Measurements from ENCODE around the gene POU2AF2.

POU2AF2 gene

DNA sequence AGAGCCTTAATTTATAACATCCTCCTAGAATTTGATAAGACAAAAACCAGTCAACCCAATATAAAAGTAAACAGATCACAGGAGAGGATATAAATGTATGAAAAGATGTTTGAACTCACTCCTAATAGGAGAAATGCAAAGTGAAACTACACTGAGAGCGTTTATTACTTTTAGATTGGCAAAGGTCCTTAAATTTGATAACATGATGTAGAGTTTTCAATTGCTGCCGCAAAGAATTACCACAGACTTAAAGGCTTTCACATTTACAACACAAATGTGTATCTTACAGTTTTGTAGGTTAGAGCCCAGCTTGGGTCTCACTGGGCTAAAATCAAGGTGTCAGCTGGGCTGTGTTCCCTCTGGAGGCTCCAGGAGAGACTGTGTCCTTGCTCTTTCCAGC, 9.1 kb upstream of the POU2AF2 start:
- Histone ChIP-seq H3K27ac (ENCODE audit: low read depth, low read length, poor library complexity, severe bottlenecking) (no peak overlapping the region), H3K36me3 (ENCODE audit: insufficient read depth, low read length) (no peaks in the 10 kb centered on the region), H3F3A (ENCODE audit: insufficient read depth, low read length) (no peaks in the 10 kb centered on the region), H3K9me3 (ENCODE audit: low read length) (no peaks in the 10 kb centered on the region), H3K9me2 (ENCODE audit: low read depth, low read length) (no peaks in the 10 kb centered on the region), H3K9ac (ENCODE audit: low read length) (no peak overlapping the region), H2AFZ (ENCODE audit: low read length) (no peak overlapping the region), H3K4me1 (ENCODE audit: insufficient read depth, low read length, severe bottlenecking) (no peaks in the 10 kb centered on the region), H3K79me2 (ENCODE audit: insufficient read depth, low read length) (no peaks in the 10 kb centered on the region), H4K20me1 (ENCODE audit: insufficient read depth, low read length) (no peaks in the 10 kb centered on the region), H3K27me3 (ENCODE audit: insufficient read depth, low read length) (no peaks in the 10 kb centered on the region), H3K4me2 (ENCODE audit: low read length) (no peak overlapping the region), H3K4me3 (ENCODE audit: low read depth, low read length, poor library complexity, severe bottlenecking) (no peak overlapping the region)
- TF ChIP-seq CTCF (IDR thresholded peaks at IDR 0.05; ENCODE audit: low read length) (no peak), EZH2 (IDR thresholded peaks at IDR 0.05; ENCODE audit: borderline replicate concordance, low read length) (no peak)

GRCh38 chr11:111237926-111238325, 7.6 kb upstream of the POU2AF2 start:
- H3K4me2 ChIP-seq (ENCODE audit: low read length): no peak overlapping the region

GRCh38 chr11:111246956-111247355, 1.4 kb downstream of the POU2AF2 start:
- Histone ChIP-seq H3K9me3 (ENCODE audit: low read length) (no peaks in the 10 kb centered on the region), H2AFZ (ENCODE audit: low read length) (no peak overlapping the region), H3K9ac (ENCODE audit: low read length) (no peak overlapping the region), H3F3A (ENCODE audit: insufficient read depth, low read length) (no peaks in the 10 kb centered on the region), H3K36me3 (ENCODE audit: insufficient read depth, low read length) (no peaks in the 10 kb centered on the region), H3K27me3 (ENCODE audit: insufficient read depth, low read length) (peaks cover 4% of the 10 kb centered on the region; the same call in 1 of the 2 replicates), H4K20me1 (ENCODE audit: insufficient read depth, low read length) (no peaks in the 10 kb centered on the region), H3K9me2 (ENCODE audit: low read depth, low read length) (no peaks in the 10 kb centered on the region), H3K4me1 (ENCODE audit: insufficient read depth, low read length, severe bottlenecking) (no peaks in the 10 kb centered on the region), H3K27ac (ENCODE audit: low read depth, low read length, poor library complexity, severe bottlenecking) (no peak overlapping the region), H3K4me3 (ENCODE audit: low read depth, low read length, poor library complexity, severe bottlenecking) (no peak overlapping the region), H3K4me2 (ENCODE audit: low read length) (no peak overlapping the region), H3K79me2 (ENCODE audit: insufficient read depth, low read length) (no peaks in the 10 kb centered on the region)
- TF ChIP-seq EZH2 (IDR thresholded peaks at IDR 0.05; ENCODE audit: borderline replicate concordance, low read length) (no peak), CTCF (IDR thresholded peaks at IDR 0.05; ENCODE audit: low read length) (no peak)

More at GRCh38 chr11:111237926-111238325, 7.6 kb upstream of the POU2AF2 start:
- Histone ChIP-seq H3K9ac (ENCODE audit: low read length) (no peak overlapping the region), H3K79me2 (ENCODE audit: insufficient read depth, low read length) (no peaks in the 10 kb centered on the region), H3F3A (ENCODE audit: insufficient read depth, low read length) (no peaks in the 10 kb centered on the region), H3K9me3 (ENCODE audit: low read length) (no peaks in the 10 kb centered on the region), H3K27me3 (ENCODE audit: insufficient read depth, low read length) (no peaks in the 10 kb centered on the region), H2AFZ (ENCODE audit: low read length) (no peak overlapping the region), H3K27ac (ENCODE audit: low read depth, low read length, poor library complexity, severe bottlenecking) (no peak overlapping the region), H3K4me3 (ENCODE audit: low read depth, low read length, poor library complexity, severe bottlenecking) (no peak overlapping the region), H3K9me2 (ENCODE audit: low read depth, low read length) (no peaks in the 10 kb centered on the region), H3K36me3 (ENCODE audit: insufficient read depth, low read length) (no peaks in the 10 kb centered on the region), H3K4me1 (ENCODE audit: insufficient read depth, low read length, severe bottlenecking) (no peaks in the 10 kb centered on the region), H4K20me1 (ENCODE audit: insufficient read depth, low read length) (no peaks in the 10 kb centered on the region)
- no peak for TF ChIP-seq EZH2 (IDR thresholded peaks at IDR 0.05; ENCODE audit: borderline replicate concordance, low read length)
- TF ChIP-seq CTCF (IDR thresholded peaks at IDR 0.05; ENCODE audit: low read length): no peak

All from OCI-LY1 (cell line).